AG20443 (cell line): ENCODE data around the gene STPG4.
"Not testable (repeated sequence)": the region's sequence is repeated elsewhere in the genome, so short reads cannot be mapped to it uniquely, and the experiment has no call there.

Experiments
- DNase-seq: peaks from one replicate; pipeline ENCODE4 v3.0.0; 2012; ENCODE audit warnings: low spot score, mixed read lengths

Gene STPG4

GRCh38 chr2:47155091-47155876 lies at the start of gene STPG4:
Gene STPG4 (minus strand): TSS chr2:47155308. CDS start chr2:47155251, 57 bp downstream.
- no peak for DNase-seq

- no peak for DNase-seq
Observed at GRCh38 chr2:47204691-47205090, 49.6 kb upstream of the STPG4 start.

GRCh38 chr2:47203995-47204394 lies 48.9 kb upstream of the STPG4 start:
- no peak for DNase-seq

GRCh38 chr2:47201224-47201623 lies 46.1 kb upstream of the STPG4 start:
- DNase-seq = no peak

GRCh38 chr2:47198985-47199451 lies 43.9 kb upstream of the STPG4 start:
- peak; percentile 90 for DNase-seq

GRCh38 chr2:47196499-47196898 lies 41.4 kb upstream of the STPG4 start:
- DNase-seq = no peak

- DNase-seq = no peak
Observed at GRCh38 chr2:47196046-47196445, 40.9 kb upstream of the STPG4 start.

GRCh38 chr2:47195148-47195547 lies 40.0 kb upstream of the STPG4 start:
- no peak for DNase-seq

GRCh38 chr2:47194410-47194809 lies 39.3 kb upstream of the STPG4 start:
- no peak for DNase-seq

GRCh38 chr2:47193607-47194006 lies 38.5 kb upstream of the STPG4 start:
- DNase-seq = no peak

GRCh38 chr2:47190188-47190881 lies 35.2 kb upstream of the STPG4 start:
- peak; percentile 56 for DNase-seq

GRCh38 chr2:47189635-47190034 lies 34.5 kb upstream of the STPG4 start:
- peak; percentile 74 for DNase-seq

GRCh38 chr2:47187069-47187468 lies 32.0 kb upstream of the STPG4 start:
- DNase-seq = no peak

GRCh38 chr2:47186351-47186750 lies 31.2 kb upstream of the STPG4 start:
- no peak for DNase-seq

- DNase-seq = not testable (repeated sequence)
Observed at GRCh38 chr2:47185098-47185497, 30.0 kb upstream of the STPG4 start.

GRCh38 chr2:47181176-47181575 lies 26.1 kb upstream of the STPG4 start:
- DNase-seq = no peak

GRCh38 chr2:47180531-47180930 lies 25.4 kb upstream of the STPG4 start:
- no peak for DNase-seq

- DNase-seq = no peak
Observed at GRCh38 chr2:47179388-47179787, 24.3 kb upstream of the STPG4 start.

- no peak for DNase-seq
Observed at GRCh38 chr2:47178341-47178740, 23.2 kb upstream of the STPG4 start.

GRCh38 chr2:47177043-47177565 lies 22.0 kb upstream of the STPG4 start:
- no peak for DNase-seq

- DNase-seq = peak; percentile 52
Observed at GRCh38 chr2:47174733-47175361, 19.7 kb upstream of the STPG4 start.

- DNase-seq = no peak
Observed at GRCh38 chr2:47173986-47174732, 19.1 kb upstream of the STPG4 start.
